Measurements from ENCODE around the gene EFCAB12.

- no peak for TF ChIP-seq CTCF (CRISPR knock-in tag; IDR thresholded peaks at IDR 0.05)
- TF ChIP-seq ZNF274 (CRISPR knock-in tag; IDR thresholded peaks at IDR 0.05): no peak
- TF ChIP-seq ATF2 (CRISPR knock-in tag; IDR thresholded peaks at IDR 0.05): no peak
- TF ChIP-seq ZBTB44 (CRISPR knock-in tag; IDR thresholded peaks at IDR 0.05): no peak
- TF ChIP-seq USF2 (IDR thresholded peaks at IDR 0.05; ENCODE audit: low read depth, low read length): no peak
- no peak for TF ChIP-seq USF2 (CRISPR knock-in tag; IDR thresholded peaks at IDR 0.05; ENCODE audit: borderline replicate concordance)
- no peak for TF ChIP-seq POLR2AphosphoS5 (IDR thresholded peaks at IDR 0.05; ENCODE audit: low read depth, low read length)
- TF ChIP-seq ZNF232 (CRISPR knock-in tag; IDR thresholded peaks at IDR 0.05; ENCODE audit: borderline replicate concordance): no peak
- TF ChIP-seq MATR3 (CRISPR knock-in tag; IDR thresholded peaks at IDR 0.05): no peak
- TF ChIP-seq KMT2A (CRISPR knock-in tag; IDR thresholded peaks at IDR 0.05): no peak
Measured at GRCh38 chr3:129463716-129464115, 35.3 kb upstream of the EFCAB12 start.

Data from HepG2 (cell line).